ENCODE measurements around the gene SLC25A17. TPM values are rescaled to one million over a fixed set of nuclear protein-coding genes. Genes with fewer than 3 reads are reported as not detected.

The SLC25A17 gene
- total and polyA plus RNA-seq, 8 donors, result 4.6 to 27.0 (median 10.7) TPM; not detected in 1

- Histone ChIP-seq H3K4me3 (no peak within 1 kb of the TSS), H3K27ac (no peak within 1 kb of the TSS), H3K36me3 (peaks cover 0 to 23% (median 20%) of the 10 kb centered on the region in 4 donors), H3K27me3 (no peaks in the 10 kb centered on the region), H3K4me1 (peaks cover 12 to 34% (median 23%) of the 10 kb centered on the region in 4 donors), H3K9me3 (no peaks in the 10 kb centered on the region)
- WGBS, 5 donors, result 84 to 95% (median 93%) methylated on average over 3 of the region's 3 CpGs
- no peak for DNase-seq
- intact Hi-C loops (cut with DNase I; ENCODE audit: low total_unique reads), result no loop called here
- no peak for TF ChIP-seq EP300 (IDR thresholded peaks at IDR 0.05)
- TF ChIP-seq POLR2AphosphoS5 (IDR thresholded peaks at IDR 0.05), result no peak
- TF ChIP-seq CTCF (IDR thresholded peaks at IDR 0.05), result no peak
- no peak for TF ChIP-seq POLR2A (IDR thresholded peaks at IDR 0.05)
These were observed 42.9 kb upstream of the SLC25A17 start, which contains the start of gene DNAJB7 for GRCh38 chr22:40862013-40862412. Gene DNAJB7 (minus strand): TSS chr22:40862113. CDS start chr22:40861994, 119 bp downstream.

GRCh38 chr22:40857309-40857855 is 38.2 kb upstream of the SLC25A17 start:
- Histone ChIP-seq H3K27me3 (no peaks in the 10 kb centered on the region), H3K4me3 (peak overlapping the region; percentile 87 to 97 (median 94)), H3K27ac (peak overlapping the region; percentile 96 to 98 (median 98)), H3K4me1 (peaks cover 36 to 58% (median 47%) of the 10 kb centered on the region in 4 donors), H3K36me3 (peaks cover 0 to 22% (median 20%) of the 10 kb centered on the region in 4 donors), H3K9me3 (no peaks in the 10 kb centered on the region)
- 3% methylated on average over 13 to 18 of the region's 18 CpGs for WGBS, 5 donors
- TF ChIP-seq POLR2A (IDR thresholded peaks at IDR 0.05) (no peak), EP300 (IDR thresholded peaks at IDR 0.05) (no peak), CTCF (IDR thresholded peaks at IDR 0.05) (no peak), POLR2AphosphoS5 (IDR thresholded peaks at IDR 0.05) (no peak)
- DNase-seq, result no peak
- intact Hi-C loops (cut with DNase I; ENCODE audit: low total_unique reads), result no loop called here

GRCh38 chr22:40856513-40857308 is 37.6 kb upstream of the SLC25A17 start, which contains the start of the genes ST13 and XPNPEP3:
Gene ST13 (minus strand): TSS chr22:40856639. CDS start chr22:40856540, 99 bp downstream.
Gene XPNPEP3 (plus strand): TSS chr22:40857148. CDS start chr22:40857182, 34 bp downstream.
- intact Hi-C loops (cut with DNase I; ENCODE audit: low total_unique reads), result no loop called here
- Histone ChIP-seq H3K4me1 (peaks cover 36 to 63% (median 52%) of the 10 kb centered on the region in 4 donors), H3K36me3 (peaks cover 0 to 15% (median 13%) of the 10 kb centered on the region in 4 donors), H3K4me3 (peak within 1 kb of the TSS; percentile 87 to 97 (median 94)), H3K27me3 (no peaks in the 10 kb centered on the region), H3K27ac (peak within 1 kb of the TSS; percentile 96 to 98 (median 98)), H3K9me3 (no peaks in the 10 kb centered on the region)
- DNase-seq, result peak; percentile 97 to 99
- peak; percentile 71 to 90 (median 74) for TF ChIP-seq POLR2AphosphoS5 (IDR thresholded peaks at IDR 0.05)
- TF ChIP-seq EP300 (IDR thresholded peaks at IDR 0.05), result no peak
- TF ChIP-seq POLR2A (IDR thresholded peaks at IDR 0.05), result peak in 1 of 4 donors; percentile 30
- peak in 1 of 7 experiments; percentile 12 for TF ChIP-seq CTCF (IDR thresholded peaks at IDR 0.05)
- 0 to 1% (median 0%) methylated on average over 29 to 63 of the region's 63 CpGs for WGBS, 5 donors

- H3K27ac ChIP-seq, result peak overlapping the region; percentile 96 to 98 (median 98)
- peaks cover 0 to 9% (median 7%) of the 10 kb centered on the region in 4 donors for H3K36me3 ChIP-seq
- peak; percentile 28 to 62 for DNase-seq
- 0 to 1% (median 1%) methylated on average over 24 to 29 of the region's 29 CpGs for WGBS, 5 donors
- no peaks in the 10 kb centered on the region for H3K9me3 ChIP-seq
- intact Hi-C loops (cut with DNase I; ENCODE audit: low total_unique reads), result no loop called here
- TF ChIP-seq POLR2AphosphoS5 (IDR thresholded peaks at IDR 0.05) (no peak), CTCF (IDR thresholded peaks at IDR 0.05) (no peak), EP300 (IDR thresholded peaks at IDR 0.05) (no peak), POLR2A (IDR thresholded peaks at IDR 0.05) (no peak)
- H3K4me3 ChIP-seq, result peak overlapping the region; percentile 87 to 97 (median 94)
- peaks cover 36 to 69% (median 55%) of the 10 kb centered on the region in 4 donors for H3K4me1 ChIP-seq
- H3K27me3 ChIP-seq, result no peaks in the 10 kb centered on the region
These were observed 36.9 kb upstream of the SLC25A17 start for GRCh38 chr22:40855979-40856512.
